GM21717 (cell line): ENCODE results near the gene LYL1.

ENCODE experiments used
- ATAC-seq: cut with Tn5 transposase; IDR thresholded peaks from one replicate; pipeline ENCODE4 v1.9.1; 2021; ENCODE audit warnings: mild to moderate bottlenecking, moderate library complexity; ENCODE audit not compliant: unreplicated experiment

Gene LYL1

GRCh38 chr19:13058951-13059660 lies 43.6 kb downstream of the LYL1 start:
- no peak for ATAC-seq

GRCh38 chr19:13057744-13058143 lies 44.9 kb downstream of the LYL1 start:
- ATAC-seq: no peak

DNA sequence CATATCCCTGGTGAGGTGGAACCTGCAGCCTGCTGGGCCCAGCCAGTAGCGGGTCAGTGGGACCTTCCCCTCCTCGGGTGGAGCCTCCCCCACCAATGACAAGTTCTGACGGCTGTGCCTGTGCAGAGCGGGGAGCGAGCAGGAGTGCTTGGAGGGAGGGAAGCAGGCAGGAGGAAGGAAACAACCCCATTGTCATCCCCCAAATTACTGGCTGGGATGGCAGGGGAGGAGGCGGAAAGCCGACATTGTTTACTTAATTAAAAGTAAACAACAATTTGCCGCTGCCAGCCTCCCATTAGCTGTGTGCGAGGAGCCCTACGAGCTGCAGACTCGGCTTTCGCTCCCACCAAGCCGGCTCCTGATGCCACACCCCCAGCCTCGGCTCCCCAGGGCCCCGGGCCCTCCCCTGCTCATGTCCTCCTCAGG lies 45.5 kb downstream of the LYL1 start:
- ATAC-seq: no peak

GRCh38 chr19:13056052-13056660 lies 46.5 kb downstream of the LYL1 start:
- no peak for ATAC-seq

- no peak for ATAC-seq
These were observed 47.2 kb downstream of the LYL1 start for GRCh38 chr19:13055213-13056051.

DNA sequence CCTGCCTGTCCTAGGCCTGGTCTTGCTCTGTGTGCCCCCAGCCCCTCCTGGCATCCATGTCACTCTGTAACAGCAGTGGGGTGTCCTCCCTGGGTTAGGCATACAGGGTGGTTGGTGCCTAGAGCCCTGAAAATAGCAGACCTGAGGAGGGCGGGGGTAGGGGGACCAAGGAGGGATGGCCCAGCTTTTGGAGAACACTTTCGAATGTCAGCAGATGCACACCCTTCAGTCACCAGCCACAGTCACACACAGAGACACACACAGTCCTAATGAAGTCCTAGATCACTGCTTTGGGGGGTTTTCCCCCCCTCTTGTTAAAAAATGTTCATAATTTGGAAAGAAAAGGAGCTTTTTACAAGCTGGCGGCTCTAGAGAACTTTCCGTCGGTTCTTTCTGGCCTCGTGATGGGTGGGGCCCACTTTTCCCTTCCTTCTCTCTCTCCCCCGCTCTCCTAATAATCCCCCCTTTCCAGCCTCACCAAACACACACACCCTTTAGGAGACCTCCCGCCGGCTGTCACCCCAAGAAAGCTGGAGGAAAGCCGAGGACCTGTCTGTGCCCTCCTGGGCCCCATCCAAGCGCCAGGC lies 47.9 kb downstream of the LYL1 start:
- ATAC-seq: no peak

DNA sequence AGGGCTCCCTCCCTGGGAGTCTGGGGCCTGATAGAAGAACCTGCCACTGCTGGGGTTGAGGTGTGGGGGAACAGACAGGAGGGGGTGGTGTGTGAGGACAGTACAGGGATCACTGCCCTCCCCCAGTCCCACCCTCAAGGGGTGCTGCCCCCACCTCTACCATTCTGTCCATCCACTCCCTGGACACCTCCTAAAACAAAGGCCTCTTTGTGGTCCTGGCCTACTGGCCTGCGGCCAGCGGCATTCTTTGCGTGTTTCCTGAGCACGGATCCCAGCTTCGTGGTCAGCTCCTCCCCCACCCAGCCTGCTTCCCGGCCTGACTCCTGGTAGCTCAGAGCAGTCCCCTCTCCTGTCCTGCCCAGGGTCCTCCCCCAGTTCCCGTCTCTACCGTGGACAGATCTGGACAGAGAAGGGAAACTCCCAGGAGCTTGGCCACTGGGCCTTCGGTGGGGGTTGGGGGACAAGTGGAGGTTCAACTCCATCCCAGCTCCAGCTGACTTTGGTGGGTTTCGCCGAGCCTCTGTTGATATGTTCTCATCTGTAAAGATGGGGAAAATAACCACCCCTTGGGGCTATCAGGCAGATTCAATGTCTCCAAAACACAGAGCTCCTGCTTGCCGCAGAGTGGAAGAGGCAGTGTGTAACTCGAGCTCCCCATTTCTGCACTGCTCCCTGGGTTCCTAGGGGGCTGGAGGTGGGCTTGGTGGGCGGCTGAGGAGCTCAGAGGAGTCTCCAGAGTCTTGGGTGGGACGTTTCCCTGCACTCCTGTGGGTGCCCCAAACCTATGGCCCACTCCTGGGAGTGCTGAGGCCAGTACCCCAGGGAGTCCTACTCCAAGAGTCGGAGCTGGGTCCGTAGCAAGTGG lies 48.7 kb downstream of the LYL1 start:
- ATAC-seq: no peak

DNA sequence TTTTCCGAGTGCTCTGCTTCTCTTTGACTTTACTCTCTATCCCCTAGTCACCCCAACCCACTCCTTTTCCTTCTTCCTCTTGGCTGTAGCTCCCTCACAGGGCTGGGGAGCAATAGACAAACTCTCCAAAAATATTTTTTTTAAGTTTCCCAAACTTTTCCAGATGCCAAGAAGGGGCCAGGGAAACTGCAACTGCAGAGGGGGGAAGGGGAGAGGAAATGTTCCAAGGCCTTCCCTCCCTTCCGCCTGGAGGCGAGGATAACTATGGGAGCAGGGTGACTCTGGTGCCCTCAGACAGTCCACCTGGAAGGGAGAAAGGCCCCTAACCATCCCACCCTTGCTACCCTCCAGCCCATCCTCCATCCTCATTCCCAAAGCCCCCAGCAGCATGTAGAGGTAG lies 49.4 kb downstream of the LYL1 start:
- no peak for ATAC-seq

GRCh38 chr19:13052447-13053175 lies 50.0 kb downstream of the LYL1 start:
- no peak for ATAC-seq

GRCh38 chr19:13051557-13052165 lies 51.0 kb downstream of the LYL1 start:
- no peak for ATAC-seq

- ATAC-seq: no peak
These were observed 52.4 kb downstream of the LYL1 start for GRCh38 chr19:13050274-13050673.
